Gastrocnemius medialis (tissue), 4 donors: ENCODE data around the gene PRPH2. TPM values are rescaled to one million over a fixed set of nuclear protein-coding genes. Genes with fewer than 3 reads are reported as not detected.

ENCODE experiments used
- ATAC-seq, 2 donors: fragments of 150-250 bp; one replicate each; pipeline ENCODE4 v1.9.1; 2016
- DNase-seq, 2 donors: peaks; one replicate each; pipeline ENCODE4 v3.0.0-alpha.2; 2019
- H3K27ac ChIP-seq, 4 donors: fragments of 200-600 bp; sonication (generic); 1 replicate in 1 of 4; 2 replicates in 3 of 4; pipeline ENCODE4 v1.5.1; 2016 to 2018; ENCODE audit warnings: mild to moderate bottlenecking in 2 of 4, moderate library complexity in 1 of 4
- H3K27me3 ChIP-seq, 3 donors: fragments of 200-600 bp; sonication (generic) in 2 of 3; 1 replicate in 1 of 3; 2 replicates in 2 of 3; pipeline versions ENCODE4 v1.5.1 to v1.6.0; 2016 to 2019; ENCODE audit warnings: mild to moderate bottlenecking in 1 of 3, moderate library complexity in 1 of 3
- H3K36me3 ChIP-seq, 2 donors: fragments of 200-600 bp; sonication (generic) in 1 of 2; one replicate each; pipeline ENCODE4 v1.5.1; 2017 to 2018
- H3K4me1 ChIP-seq, 2 donors: fragments of 200-600 bp; sonication (generic) in 1 of 2; one replicate each; pipeline ENCODE4 v1.5.1; 2016 to 2017; ENCODE audit warnings: mild to moderate bottlenecking in 2 of 2
- H3K4me3 ChIP-seq, 4 donors: fragments of 200-600 bp; sonication (generic) in 3 of 4; 1 replicate in 1 of 4; 2 replicates in 3 of 4; pipeline ENCODE4 v1.5.1; 2016 to 2019; ENCODE audit warnings: mild to moderate bottlenecking in 2 of 4
- H3K9me3 ChIP-seq, 3 donors: fragments of 200-600 bp; sonication (generic) in 2 of 3; 1 replicate in 1 of 3; 2 replicates in 2 of 3; pipeline ENCODE4 v1.5.1; 2016 to 2019
- POLR2A ChIP-seq, 2 donors: fragments of 450-650 bp; IDR thresholded peaks; one replicate each; pipeline ENCODE4 v1.6.1; 2017; ENCODE audit warnings: antibody characterized with exemption in 2 of 2, mild to moderate bottlenecking in 2 of 2, moderate library complexity in 2 of 2
- in situ Hi-C, 4 donors: fragments of 200-750 bp; cut with MboI; loops; one replicate each; pipeline versions ENCODE4 v1.15.0 to v1.8.0; 2017; ENCODE audit warnings: low sequenced_read_pairs in 4 of 4
- intact Hi-C: fragments of 100-400 bp; cut with DNase I; formaldehyde crosslinking; loops from one replicate; pipeline ENCODE4 v1.15.1; 2023; ENCODE audit warnings: low total_unique reads
- total RNA-seq, 4 donors: library from RNA; depleted of rRNA; stranded (reverse); fragments of >200 nt; gene quantifications; one replicate each; pipeline versions ENCODE4 v1.1.0 to v1.2.3, GENCODE V29; 2016
- TF ChIP-seq, protein P1 (sequence below), 5 experiments: fragments of 450-650 bp in 3 of 5; fragments of 200-600 bp in 2 of 5; sonication (generic) in 2 of 5; IDR thresholded peaks in 4 of 5; conservative IDR thresholded peaks in 1 of 5; 1 replicate in 4 of 5; 2 replicates in 1 of 5; pipeline ENCODE4 v1.5.1; 2016 to 2019; ENCODE audit warnings: antibody characterized with exemption in 5 of 5, mild to moderate bottlenecking in 3 of 5, moderate library complexity in 3 of 5

PRPH2 gene
- total RNA-seq, 4 donors from 2014 or later: 0.16 to 3.8 (median 1.8) TPM

- H3K9me3 ChIP-seq: no peaks in the 10 kb centered on the region
- intact Hi-C loops: loop anchor here (2.0 kb wide), 1 partner anchor 19 kb away; the partner anchor contains the start of gene TBCC
- TF ChIP-seq, protein P1, sequence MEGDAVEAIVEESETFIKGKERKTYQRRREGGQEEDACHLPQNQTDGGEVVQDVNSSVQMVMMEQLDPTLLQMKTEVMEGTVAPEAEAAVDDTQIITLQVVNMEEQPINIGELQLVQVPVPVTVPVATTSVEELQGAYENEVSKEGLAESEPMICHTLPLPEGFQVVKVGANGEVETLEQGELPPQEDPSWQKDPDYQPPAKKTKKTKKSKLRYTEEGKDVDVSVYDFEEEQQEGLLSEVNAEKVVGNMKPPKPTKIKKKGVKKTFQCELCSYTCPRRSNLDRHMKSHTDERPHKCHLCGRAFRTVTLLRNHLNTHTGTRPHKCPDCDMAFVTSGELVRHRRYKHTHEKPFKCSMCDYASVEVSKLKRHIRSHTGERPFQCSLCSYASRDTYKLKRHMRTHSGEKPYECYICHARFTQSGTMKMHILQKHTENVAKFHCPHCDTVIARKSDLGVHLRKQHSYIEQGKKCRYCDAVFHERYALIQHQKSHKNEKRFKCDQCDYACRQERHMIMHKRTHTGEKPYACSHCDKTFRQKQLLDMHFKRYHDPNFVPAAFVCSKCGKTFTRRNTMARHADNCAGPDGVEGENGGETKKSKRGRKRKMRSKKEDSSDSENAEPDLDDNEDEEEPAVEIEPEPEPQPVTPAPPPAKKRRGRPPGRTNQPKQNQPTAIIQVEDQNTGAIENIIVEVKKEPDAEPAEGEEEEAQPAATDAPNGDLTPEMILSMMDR (IDR thresholded peaks at IDR 0.05 in 4 of 5, conservative IDR thresholded peaks at IDR 0.05 in 1 of 5): no peak
- no peak for TF ChIP-seq POLR2A (IDR thresholded peaks at IDR 0.05)
- no peak overlapping the region for H3K4me3 ChIP-seq
- peak; percentile 39 to 76 for DNase-seq
- H3K27ac ChIP-seq: peak overlapping the region; percentile 67 to 80 (median 72)
- H3K36me3 ChIP-seq: no peaks in the 10 kb centered on the region
- in situ Hi-C loops: no loop called here
- no peaks in the 10 kb centered on the region for H3K27me3 ChIP-seq
- H3K4me1 ChIP-seq: peaks cover 4 to 10% of the 10 kb centered on the region in 2 donors
- ATAC-seq: peak; percentile 95 to 96
Observed at GRCh38 chr6:42766163-42766670, 43.8 kb upstream of the PRPH2 start.

DNA sequence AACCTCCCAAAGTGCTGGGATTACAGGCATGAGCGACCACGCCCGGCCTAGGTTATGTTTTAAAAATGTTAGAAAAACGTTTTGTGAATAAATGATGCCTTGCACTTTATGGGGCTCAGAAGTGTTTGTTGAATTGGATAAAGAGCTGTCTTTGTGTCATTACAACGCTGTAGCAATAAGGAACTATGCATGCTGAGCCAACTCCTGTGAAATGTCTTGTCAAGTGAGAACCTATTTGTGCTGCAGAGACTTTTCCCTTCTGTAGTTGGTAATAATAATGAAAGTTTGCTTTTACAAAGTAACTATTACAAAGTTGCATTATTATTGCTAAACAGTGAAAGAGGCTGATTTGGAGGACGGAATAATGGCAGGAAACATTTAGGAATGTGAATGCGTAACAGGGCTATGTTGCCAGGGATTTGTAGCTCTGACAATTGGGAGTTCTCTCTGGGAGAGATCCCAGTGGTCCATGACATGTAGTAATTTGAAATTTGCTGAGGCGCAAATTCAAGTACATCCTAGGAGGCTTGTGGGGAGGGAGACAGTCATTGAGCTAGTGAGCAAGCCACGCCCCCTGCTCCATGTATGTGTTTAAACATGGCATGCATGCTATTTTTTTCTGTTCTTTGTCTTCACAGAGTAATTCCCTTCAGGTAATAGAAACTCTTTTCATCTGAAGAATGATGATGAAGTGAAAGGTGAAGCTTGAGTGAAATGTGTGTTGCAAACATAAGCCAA lies 42.7 kb upstream of the PRPH2 start:
- no peaks in the 10 kb centered on the region for H3K36me3 ChIP-seq
- H3K27me3 ChIP-seq: no peaks in the 10 kb centered on the region
- no peaks in the 10 kb centered on the region for H3K9me3 ChIP-seq
- in situ Hi-C loops: no loop called here
- no peak overlapping the region for H3K4me3 ChIP-seq
- peaks cover 4 to 10% of the 10 kb centered on the region in 2 donors for H3K4me1 ChIP-seq
- no peak for ATAC-seq
- DNase-seq: no peak
- intact Hi-C loops: no loop called here
- TF ChIP-seq, protein P1 (IDR thresholded peaks at IDR 0.05 in 4 of 5, conservative IDR thresholded peaks at IDR 0.05 in 1 of 5): no peak
- no peak for TF ChIP-seq POLR2A (IDR thresholded peaks at IDR 0.05)
- H3K27ac ChIP-seq: peak overlapping the region; percentile 67 to 80 (median 72)

- ATAC-seq (no peak), DNase-seq (no peak)
- no peaks in the 10 kb centered on the region for H3K27me3 ChIP-seq
- intact Hi-C loops (no loop called here), in situ Hi-C loops (no loop called here)
- peaks cover 11 to 21% of the 10 kb centered on the region in 2 donors for H3K4me1 ChIP-seq
- H3K4me3 ChIP-seq: no peak overlapping the region
- no peaks in the 10 kb centered on the region for H3K9me3 ChIP-seq
- H3K27ac ChIP-seq: no peak overlapping the region
- no peak for TF ChIP-seq POLR2A (IDR thresholded peaks at IDR 0.05)
- TF ChIP-seq, protein P1 (IDR thresholded peaks at IDR 0.05 in 4 of 5, conservative IDR thresholded peaks at IDR 0.05 in 1 of 5): no peak
- H3K36me3 ChIP-seq: no peaks in the 10 kb centered on the region
Observed at GRCh38 chr6:42762950-42763349, 40.6 kb upstream of the PRPH2 start.

DNA sequence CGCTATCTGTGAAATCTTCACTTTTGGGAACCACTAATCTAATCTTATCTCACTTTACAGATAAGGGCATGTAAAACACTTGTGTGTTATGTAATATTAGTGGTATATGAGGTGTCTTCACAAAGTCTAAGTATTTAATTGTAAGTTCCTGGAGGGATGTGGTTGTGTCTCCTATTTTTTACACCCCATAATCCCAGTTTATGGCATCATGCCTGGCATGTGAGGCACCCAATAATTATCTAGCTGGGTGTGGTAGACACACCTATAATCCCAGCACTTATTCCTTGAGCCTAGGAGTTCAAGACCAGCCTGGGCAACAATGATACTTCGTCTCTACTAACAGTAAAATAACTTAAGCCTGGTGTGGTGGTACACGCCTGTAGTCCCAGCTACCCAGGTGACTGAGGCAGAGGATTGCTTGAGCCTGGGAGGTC lies 40.0 kb upstream of the PRPH2 start:
- Histone ChIP-seq H3K27ac (no peak overlapping the region), H3K4me1 (peaks cover 14 to 23% of the 10 kb centered on the region in 2 donors), H3K36me3 (no peaks in the 10 kb centered on the region), H3K4me3 (no peak overlapping the region), H3K9me3 (no peaks in the 10 kb centered on the region), H3K27me3 (no peaks in the 10 kb centered on the region)
- intact Hi-C loops (no loop called here), in situ Hi-C loops (no loop called here)
- TF ChIP-seq, protein P1 (IDR thresholded peaks at IDR 0.05 in 4 of 5, conservative IDR thresholded peaks at IDR 0.05 in 1 of 5): no peak
- no peak for TF ChIP-seq POLR2A (IDR thresholded peaks at IDR 0.05)
- DNase-seq: no peak
- ATAC-seq: no peak
